Neural cell (in vitro differentiated cells): ENCODE results near the gene IQCH.

ENCODE experiments used
- CTCF ChIP-seq: fragments of 450-650 bp; IDR thresholded peaks from 2 replicates; pipeline ENCODE4 v1.5.1; 2014; ENCODE audit warnings: antibody characterized with exemption, mild to moderate bottlenecking, moderate library complexity; ENCODE audit not compliant: poor library complexity, severe bottlenecking
- POLR2AphosphoS5 ChIP-seq: IDR thresholded peaks from 2 replicates; pipeline ENCODE4 v1.6.1; 2012

- no peak for TF ChIP-seq POLR2AphosphoS5
- no peak for TF ChIP-seq CTCF
Observed at GRCh38 chr15:67419705-67420104, 165.1 kb downstream of the IQCH start.
